IMR-90 (cell line): ENCODE results near the gene CRAMP1. TPM values are rescaled to one million over a fixed set of nuclear protein-coding genes. Genes with fewer than 3 reads are reported as not detected.

Experiments used
- ATAC-seq: fragments of 200-7000 bp; cut with Tn5 transposase; 2 replicates; pipeline ENCODE4 v1.9.1; 2020; ENCODE audit warnings: low read depth, mild to moderate bottlenecking, moderate library complexity
- BruUV-seq: library from RNA; stranded (reverse); fragments of 400-500 nt; replicated peaks from 2 replicates; lab custom pipeline; 2021; lab: Mats Ljungman, UMichigan
- CTCF ChIA-PET: fragments of 300-600 bp; formaldehyde crosslinking; extraction: SDS; loops from one replicate; lab custom pipeline; 2021; ENCODE audit warnings: antibody characterized with exemption; lab: Yijun Ruan, JAX
- POLR2A ChIA-PET: fragments of 300-600 bp; sonication (Branson Sonifier 250); formaldehyde crosslinking; loops from one replicate; lab custom pipeline; 2022; ENCODE audit warnings: antibody characterized with exemption; ENCODE audit not compliant: unreplicated experiment; lab: Charles Lee
- DNase-seq: peaks from one replicate; pipeline ENCODE4 v3.0.0; 2013
- H2AFZ ChIP-seq: replicated peaks from 2 replicates; pipeline ENCODE3; 2013; ENCODE audit warnings: low read length, mild to moderate bottlenecking; ENCODE audit not compliant: poor library complexity
- H2AK5ac ChIP-seq: 2 replicates; pipeline ENCODE4 v1.6.1; 2013; ENCODE audit warnings: low read depth, low read length, inconsistent platforms
- H2AK9ac ChIP-seq: replicated peaks from 2 replicates; pipeline ENCODE3; 2013; ENCODE audit warnings: mild to moderate bottlenecking, low read depth, low read length, moderate library complexity; ENCODE audit not compliant: poor library complexity
- H2BK120ac ChIP-seq: 2 replicates; pipeline ENCODE4 v1.6.1; 2013; ENCODE audit warnings: low read depth, low read length, inconsistent platforms
- H2BK15ac ChIP-seq: 3 replicates; pipeline ENCODE4 v1.6.1; 2013; ENCODE audit warnings: low read depth, low read length, inconsistent platforms
- H2BK20ac ChIP-seq: 2 replicates; pipeline ENCODE4 v1.6.1; 2013; ENCODE audit warnings: low read depth, mild to moderate bottlenecking, inconsistent platforms, low read length, moderate library complexity
- H2BK5ac ChIP-seq: 2 replicates; pipeline ENCODE4 v1.6.1; 2013; ENCODE audit warnings: mild to moderate bottlenecking, low read depth, low read length, inconsistent platforms; ENCODE audit not compliant: poor library complexity, severe bottlenecking
- H3K14ac ChIP-seq: replicated peaks from 2 replicates; pipeline ENCODE4 v1.6.1; 2013; ENCODE audit warnings: low read depth, low read length, inconsistent platforms
- H3K18ac ChIP-seq: 2 replicates; pipeline ENCODE4 v1.6.1; 2013; ENCODE audit warnings: low read depth, low read length, control low read depth
- H3K23ac ChIP-seq: 2 replicates; pipeline ENCODE4 v1.6.1; 2013; ENCODE audit warnings: low read depth, low read length, inconsistent platforms
- H3K27ac ChIP-seq: 2 replicates; pipeline ENCODE4 v1.5.1; 2013; ENCODE audit warnings: mild to moderate bottlenecking, control low read depth, low read length; ENCODE audit not compliant: insufficient read depth
- H3K27me3 ChIP-seq: 2 replicates; pipeline ENCODE4 v1.6.1; 2013; ENCODE audit warnings: low read length; ENCODE audit not compliant: control insufficient read depth, insufficient read depth
- H3K36me3 ChIP-seq: 2 replicates; pipeline ENCODE4 v1.6.1; 2013; ENCODE audit warnings: low read length, mixed read lengths; ENCODE audit not compliant: control insufficient read depth, insufficient read depth
- H3K4ac ChIP-seq: 2 replicates; pipeline ENCODE4 v1.6.1; 2013; ENCODE audit warnings: low read depth, low read length, inconsistent platforms
- H3K4me1 ChIP-seq: 2 replicates; pipeline ENCODE4 v1.6.1; 2013; ENCODE audit warnings: low read length, mixed read lengths; ENCODE audit not compliant: control insufficient read depth, insufficient read depth
- H3K4me2 ChIP-seq: 2 replicates; pipeline ENCODE4 v1.6.1; 2013; ENCODE audit warnings: low read depth, mild to moderate bottlenecking, control low read depth, low read length, moderate library complexity
- H3K4me3 ChIP-seq: 2 replicates; pipeline ENCODE4 v1.5.1; 2013; ENCODE audit warnings: low read depth, mild to moderate bottlenecking, control low read depth, low read length, moderate library complexity; ENCODE audit not compliant: insufficient read depth
- H3K56ac ChIP-seq: 2 replicates; pipeline ENCODE4 v1.6.1; 2013; ENCODE audit warnings: low read length, inconsistent platforms; ENCODE audit not compliant: insufficient read depth; ENCODE audit errors: extremely low read depth
- H3K79me1 ChIP-seq, 2 experiments: 2 replicates each; pipeline ENCODE4 v1.6.1; 2013; ENCODE audit warnings: low read length in 2 of 2, inconsistent platforms in 1 of 2, low read depth in 1 of 2
- H3K9ac ChIP-seq: 2 replicates; pipeline ENCODE4 v1.6.1; 2013; ENCODE audit warnings: low read depth, low read length, control low read depth
- H3K9me1 ChIP-seq: 2 replicates; pipeline ENCODE4 v1.6.1; 2013; ENCODE audit warnings: low read length, inconsistent platforms; ENCODE audit not compliant: insufficient read depth
- H3K9me3 ChIP-seq: 2 replicates; pipeline ENCODE4 v1.6.1; 2013; ENCODE audit warnings: low read length; ENCODE audit not compliant: control insufficient read depth, insufficient read depth
- H4K20me1 ChIP-seq: 2 replicates; pipeline ENCODE4 v1.6.1; 2013; ENCODE audit warnings: low read length, inconsistent platforms; ENCODE audit not compliant: insufficient read depth
- H4K5ac ChIP-seq: 2 replicates; pipeline ENCODE4 v1.6.1; 2013; ENCODE audit warnings: mild to moderate bottlenecking, low read depth, low read length, control low read depth
- H4K8ac ChIP-seq, 2 experiments: 2 replicates each; pipeline ENCODE4 v1.6.1; 2013; ENCODE audit warnings: low read depth in 2 of 2, low read length in 2 of 2, control low read depth in 1 of 2, inconsistent platforms in 1 of 2
- H4K91ac ChIP-seq: 2 replicates; pipeline ENCODE4 v1.6.1; 2013; ENCODE audit warnings: low read depth, low read length, inconsistent platforms; ENCODE audit not compliant: insufficient read depth
- CEBPB ChIP-seq: IDR thresholded peaks from 2 replicates; pipeline ENCODE4 v1.6.1; 2012; ENCODE audit warnings: low read depth, low read length, improper control_type of control experiment
- CTCF ChIP-seq: conservative IDR thresholded peaks from 2 replicates; pipeline ENCODE4 v1.5.1; 2012; ENCODE audit warnings: mild to moderate bottlenecking, low read depth, low read length, improper control_type of control experiment
- MXI1 ChIP-seq: IDR thresholded peaks from 2 replicates; pipeline ENCODE4 v1.6.1; 2012; ENCODE audit warnings: low read depth, mild to moderate bottlenecking, low read length, moderate library complexity, borderline replicate concordance
- RCOR1 ChIP-seq: IDR thresholded peaks from 2 replicates; pipeline ENCODE4 v1.6.1; 2012; ENCODE audit warnings: mild to moderate bottlenecking, low read length, improper control_type of control experiment; ENCODE audit not compliant: insufficient replicate concordance
- WGBS, 2 experiments: methylation state at CpG; one replicate each; pipeline versions ENCODE4 v1.1.5 to v1.1.7; 2013; ENCODE audit warnings: missing lambda C conversion rate in 2 of 2; ENCODE audit not compliant: insufficient read length in 1 of 2; ENCODE audit errors: extremely low coverage in 2 of 2; 5-methylcytosine and 5-hydroxymethylcytosine counted together
- dilution Hi-C: fragments of 300-500 bp; cut with HindIII; formaldehyde crosslinking; loops from one replicate; pipeline ENCODE4 v1.14.3; 2018; ENCODE audit warnings: low sequenced_read_pairs; ENCODE audit not compliant: unreplicated experiment
- in situ Hi-C: fragments of 300-500 bp; cut with MboI; formaldehyde crosslinking; loops from 3 replicates; pipeline ENCODE4 v1.14.3; 2019; ENCODE audit warnings: low sequenced_read_pairs, inconsistent platforms, mixed read lengths
- intact Hi-C: fragments of 100-400 bp; cut with micrococcal nuclease; formaldehyde crosslinking; loops from 2 replicates; pipeline ENCODE4 v1.10.0; 2022
- polyA plus RNA-seq, 3 experiments: library from polyadenylated mRNA; depleted of rRNA; stranded (reverse); fragments of >200 nt; gene quantifications; 2 replicates each; pipeline ENCODE4 v1.2.3, GENCODE V29; 2012; ENCODE audit warnings: low replicate concordance in 1 of 3
- total RNA-seq: library from RNA; depleted of rRNA; stranded (reverse); fragments of >200 nt; gene quantifications from 2 replicates; pipeline ENCODE4 v1.2.3, GENCODE V29; 2012

CRAMP1 gene
- total and polyA plus RNA-seq, 2 of the 4 experiments (the other 2 are of a cell fraction), result 3.2 to 12.0 TPM

GRCh38 chr16:1619976-1620375 lies 7.8 kb downstream of the CRAMP1 start:
- H2AK5ac ChIP-seq, result no peak overlapping the region
- no peak overlapping the region for H3K4me3 ChIP-seq
- POLR2A ChIA-PET, result no interaction called here
- peaks cover 36 to 82% of the 10 kb centered on the region in 2 experiments for H3K79me1 ChIP-seq
- no peak for ATAC-seq
- no peak overlapping the region for H3K56ac ChIP-seq
- intact Hi-C loops (no loop called here), in situ Hi-C loops (no loop called here), dilution Hi-C loops (no loop called here)
- peaks cover 39% of the 10 kb centered on the region for H3K36me3 ChIP-seq
- no peak overlapping the region for H2AFZ ChIP-seq
- no TSS peak for BruUV-seq
- peaks cover 53% of the 10 kb centered on the region for H4K20me1 ChIP-seq
- H4K5ac ChIP-seq, result no peak overlapping the region
- H3K14ac ChIP-seq, result no peak overlapping the region
- TF ChIP-seq CTCF, result no peak
- no peak for TF ChIP-seq RCOR1
- no peak for TF ChIP-seq CEBPB
- TF ChIP-seq MXI1, result no peak
- H3K18ac ChIP-seq, result no peak overlapping the region
- no peak overlapping the region for H2BK20ac ChIP-seq
- H3K4me1 ChIP-seq, result peaks cover 5% of the 10 kb centered on the region
- no peak overlapping the region for H3K9ac ChIP-seq
- no peak for DNase-seq
- WGBS, 2 experiments, result 98% methylated on average over 7 of the region's 15 CpGs; no CpG with 5 or more reads in 1 of the 2 experiments
- H2BK5ac ChIP-seq, result no peak overlapping the region
- no peaks in the 10 kb centered on the region for H3K9me3 ChIP-seq
- H2AK9ac ChIP-seq, result no peak overlapping the region
- no peak overlapping the region for H3K23ac ChIP-seq
- no peak overlapping the region for H4K91ac ChIP-seq
- H3K27ac ChIP-seq, result no peak overlapping the region
- no peaks in the 10 kb centered on the region for H3K27me3 ChIP-seq
- no peak overlapping the region for H4K8ac ChIP-seq
- no peak overlapping the region for H3K4me2 ChIP-seq
- CTCF ChIA-PET, result no interaction called here
- H3K9me1 ChIP-seq, result peaks cover 3% of the 10 kb centered on the region
- no peak overlapping the region for H2BK15ac ChIP-seq
- H3K4ac ChIP-seq, result no peak overlapping the region
- no peak overlapping the region for H2BK120ac ChIP-seq
